Endothelial cell of umbilical vein (primary cell): ENCODE results near the gene AMMECR1L. TPM values are rescaled to one million over a fixed set of nuclear protein-coding genes. Genes with fewer than 3 reads are reported as not detected.

ENCODE experiments used
- BruUV-seq: library from RNA; stranded (reverse); fragments of 400-500 nt; replicated peaks from 2 replicates; lab custom pipeline; 2021; lab: Mats Ljungman, UMichigan
- CTCF ChIA-PET: fragments of 300-600, 350-600 bp; sonication (Branson Sonifier 250); formaldehyde crosslinking; loops from one replicate; lab custom pipeline; 2021; ENCODE audit warnings: antibody characterized with exemption, inconsistent platforms; lab: Charles Lee
- POLR2A ChIA-PET: fragments of 300-600, 350-600 bp; sonication (Branson Sonifier 250); formaldehyde crosslinking; loops from one replicate; lab custom pipeline; 2021; ENCODE audit warnings: antibody characterized with exemption, inconsistent platforms; lab: Charles Lee
- DNase-seq: peaks from one replicate; pipeline ENCODE4 v3.0.0-alpha.2; 2011; ENCODE audit warnings: low read depth, low spot score
- FAIRE-seq: peaks from 2 replicates; lab custom pipeline; 2011; peaks lifted over from hg19 to GRCh38; lab: Jason Lieb, UNC
- H2AFZ ChIP-seq: 2 replicates; pipeline ENCODE4 v1.6.0; 2012; ENCODE audit warnings: low read depth, low read length, control low read depth, inconsistent platforms
- H3K27ac ChIP-seq: 2 replicates; pipeline ENCODE4 v1.5.1; 2011; ENCODE audit warnings: low read depth, mild to moderate bottlenecking, control low read depth, low read length, moderate library complexity; ENCODE audit not compliant: insufficient read depth
- H3K27me3 ChIP-seq, 2 experiments: 2 replicates each; pipeline versions ENCODE4 v1.6.0 to v1.6.1; 2011; ENCODE audit warnings: low read length in 2 of 2, mixed read lengths in 1 of 2; ENCODE audit not compliant: control insufficient read depth in 2 of 2, insufficient read depth in 2 of 2
- H3K36me3 ChIP-seq, 2 experiments: 2 replicates in 1 of 2; 3 replicates in 1 of 2; pipeline ENCODE4 v1.5.1; 2011; ENCODE audit warnings: low read length in 2 of 2, mild to moderate bottlenecking in 1 of 2, moderate library complexity in 1 of 2; ENCODE audit not compliant: control insufficient read depth in 2 of 2, insufficient read depth in 2 of 2; ENCODE audit errors: extremely low read depth in 1 of 2
- H3K4me1 ChIP-seq: 3 replicates; pipeline ENCODE4 v1.5.1; 2011; ENCODE audit warnings: mild to moderate bottlenecking, low read length; ENCODE audit not compliant: control insufficient read depth, insufficient read depth; ENCODE audit errors: extremely low read depth
- H3K4me2 ChIP-seq: 2 replicates; pipeline ENCODE4 v1.6.1; 2011; ENCODE audit warnings: low read length, control low read depth, mixed read lengths; ENCODE audit not compliant: insufficient read depth
- H3K4me3 ChIP-seq, 3 experiments: fragments of 200-600 bp in 1 of 3; sonication (generic), shearing (Covaris generic) in 1 of 3; replicated peaks in 1 of 3; 2 replicates each; pipeline ENCODE4 v1.5.1; 2011 to 2016; ENCODE audit warnings: control low read depth in 3 of 3, low read length in 3 of 3, mild to moderate bottlenecking in 2 of 3, inconsistent platforms in 1 of 3, low read depth in 1 of 3, moderate library complexity in 1 of 3; ENCODE audit not compliant: insufficient read depth in 1 of 3
- H3K79me2 ChIP-seq: 2 replicates; pipeline ENCODE4 v1.6.0; 2012; ENCODE audit warnings: low read length, inconsistent platforms; ENCODE audit not compliant: control insufficient read depth, insufficient read depth
- H3K9ac ChIP-seq: replicated peaks from 2 replicates; pipeline ENCODE3; 2011; ENCODE audit warnings: low read length, control low read depth; ENCODE audit not compliant: insufficient read depth; ENCODE audit errors: extremely low read depth
- H3K9me1 ChIP-seq: replicated peaks from 3 replicates; pipeline ENCODE4 v1.6.0; 2011; ENCODE audit warnings: mild to moderate bottlenecking, low read length; ENCODE audit not compliant: control insufficient read depth, insufficient read depth; ENCODE audit errors: extremely low read depth
- H3K9me3 ChIP-seq: replicated peaks from 2 replicates; pipeline ENCODE4 v1.5.1; 2012; ENCODE audit warnings: low read length, inconsistent platforms; ENCODE audit not compliant: control insufficient read depth, insufficient read depth
- H4K20me1 ChIP-seq: replicated peaks from 2 replicates; pipeline ENCODE3; 2011; ENCODE audit warnings: mild to moderate bottlenecking, low read length; ENCODE audit not compliant: control insufficient read depth, insufficient read depth; ENCODE audit errors: extremely low read depth
- EZH2 ChIP-seq: IDR thresholded peaks from 2 replicates; pipeline ENCODE4 v1.6.1; 2012; ENCODE audit warnings: borderline replicate concordance, low read depth, mild to moderate bottlenecking, moderate library complexity, low read length, inconsistent platforms; ENCODE audit not compliant: severe bottlenecking
- FOS ChIP-seq: IDR thresholded peaks from 2 replicates; pipeline ENCODE4 v1.6.1; 2011; ENCODE audit warnings: mild to moderate bottlenecking, low read length, moderate library complexity, borderline replicate concordance; ENCODE audit not compliant: insufficient read depth
- GATA2 ChIP-seq: IDR thresholded peaks from 2 replicates; pipeline ENCODE4 v1.7.0; 2011; ENCODE audit warnings: low read depth, mild to moderate bottlenecking, moderate library complexity, mixed read lengths, low read length; ENCODE audit not compliant: insufficient read length, insufficient read depth
- JUN ChIP-seq: IDR thresholded peaks from 2 replicates; pipeline ENCODE4 v1.6.1; 2011; ENCODE audit warnings: borderline replicate concordance, low read depth; ENCODE audit not compliant: insufficient read length, insufficient read depth
- MYC ChIP-seq: IDR thresholded peaks from one replicate; pipeline ENCODE4 v1.6.1; 2011; ENCODE audit warnings: mild to moderate bottlenecking, low read depth, low read length
- POLR2A ChIP-seq: IDR thresholded peaks from 2 replicates; pipeline ENCODE4 v1.6.1; 2012; ENCODE audit warnings: low read depth, mild to moderate bottlenecking, control low read depth, low read length
- POLR2AphosphoS5 ChIP-seq: IDR thresholded peaks from 2 replicates; pipeline ENCODE4 v1.6.1; 2012; ENCODE audit warnings: low read depth, mild to moderate bottlenecking, control low read depth, low read length, moderate library complexity; ENCODE audit not compliant: insufficient read depth
- dilution Hi-C: fragments of 300-500 bp; cut with MboI; formaldehyde crosslinking; loops from one replicate; pipeline ENCODE4 v1.15.0; 2019; ENCODE audit warnings: low sequenced_read_pairs; ENCODE audit not compliant: extremely low pct_ligation_motif_present
- intact Hi-C: fragments of 100-400 bp; cut with micrococcal nuclease; formaldehyde crosslinking; loops from one replicate; pipeline ENCODE4 v1.10.0; 2022
- polyA plus RNA-seq, 4 experiments: library from polyadenylated mRNA; depleted of rRNA in 3 of 4; stranded (reverse) in 3 of 4; unstranded in 1 of 4; fragments of >200 nt; gene quantifications; 2 replicates each; pipeline versions ENCODE4 v1.2.1 to v1.2.3, GENCODE V29; 2011 to 2012; ENCODE audit warnings: missing spikeins in 1 of 4
- total RNA-seq: library from RNA; stranded (reverse); gene quantifications from 2 replicates; pipeline ENCODE4 v1.2.3, GENCODE V29; 2021
- TF ChIP-seq, protein P1 (sequence below), 2 donors: IDR thresholded peaks; 1 replicate in 1 of 2; 2 replicates in 1 of 2; pipeline ENCODE4 v1.5.1; 2011; ENCODE audit warnings: low read length in 2 of 2, mild to moderate bottlenecking in 2 of 2, moderate library complexity in 2 of 2, control low read depth in 1 of 2, inconsistent platforms in 1 of 2, low read depth in 1 of 2; ENCODE audit not compliant: insufficient read depth in 1 of 2; ENCODE audit errors: extremely low read depth in 1 of 2
- TF ChIP-seq, protein P2 (sequence below): IDR thresholded peaks from 2 replicates; pipeline ENCODE4 v1.6.1; 2011; ENCODE audit not compliant: insufficient read depth, insufficient read length

The AMMECR1L gene
- total and polyA plus RNA-seq, 2 donors (not counting 3 experiments of a cell fraction or from before 2014, with no cell fraction given) = 14.8 to 20.7 TPM

DNA sequence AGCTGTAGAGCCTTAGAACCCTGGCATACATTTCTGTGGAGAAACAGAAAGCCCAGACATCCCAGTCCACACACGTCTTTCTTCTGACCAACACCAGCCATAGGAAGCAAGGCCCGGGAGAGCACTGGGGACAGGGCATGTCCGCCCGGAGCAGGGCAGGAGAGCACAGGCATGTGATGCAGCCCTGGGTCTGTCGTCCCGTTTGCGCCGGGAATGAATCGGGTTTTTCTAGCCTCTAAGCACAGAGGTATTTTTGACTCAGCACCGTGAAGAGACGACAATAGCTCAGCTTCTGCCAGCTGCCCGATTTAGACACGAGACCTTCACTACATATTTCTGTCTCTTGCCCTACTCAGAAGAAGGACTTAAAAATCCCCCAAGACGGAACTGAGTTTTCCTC lies 7.3 kb upstream of the AMMECR1L start:
- Histone ChIP-seq H3K9me3 (no peaks in the 10 kb centered on the region), H3K27me3 (peaks cover 0 to 3% of the 10 kb centered on the region in 2 experiments), H3K4me1 (peaks cover 3% of the 10 kb centered on the region), H3K4me2 (no peak overlapping the region), H3K9ac (no peak overlapping the region), H3K4me3 (no peak overlapping the region), H2AFZ (no peak overlapping the region), H3K9me1 (no peaks in the 10 kb centered on the region), H3K36me3 (no peaks in the 10 kb centered on the region), H3K79me2 (peaks cover under 1% of the 10 kb centered on the region), H4K20me1 (no peaks in the 10 kb centered on the region), H3K27ac (no peak overlapping the region)
- dilution Hi-C loops = no loop called here
- ChIA-PET CTCF (no interaction called here), POLR2A (no interaction called here)
- TF ChIP-seq, protein P1, sequence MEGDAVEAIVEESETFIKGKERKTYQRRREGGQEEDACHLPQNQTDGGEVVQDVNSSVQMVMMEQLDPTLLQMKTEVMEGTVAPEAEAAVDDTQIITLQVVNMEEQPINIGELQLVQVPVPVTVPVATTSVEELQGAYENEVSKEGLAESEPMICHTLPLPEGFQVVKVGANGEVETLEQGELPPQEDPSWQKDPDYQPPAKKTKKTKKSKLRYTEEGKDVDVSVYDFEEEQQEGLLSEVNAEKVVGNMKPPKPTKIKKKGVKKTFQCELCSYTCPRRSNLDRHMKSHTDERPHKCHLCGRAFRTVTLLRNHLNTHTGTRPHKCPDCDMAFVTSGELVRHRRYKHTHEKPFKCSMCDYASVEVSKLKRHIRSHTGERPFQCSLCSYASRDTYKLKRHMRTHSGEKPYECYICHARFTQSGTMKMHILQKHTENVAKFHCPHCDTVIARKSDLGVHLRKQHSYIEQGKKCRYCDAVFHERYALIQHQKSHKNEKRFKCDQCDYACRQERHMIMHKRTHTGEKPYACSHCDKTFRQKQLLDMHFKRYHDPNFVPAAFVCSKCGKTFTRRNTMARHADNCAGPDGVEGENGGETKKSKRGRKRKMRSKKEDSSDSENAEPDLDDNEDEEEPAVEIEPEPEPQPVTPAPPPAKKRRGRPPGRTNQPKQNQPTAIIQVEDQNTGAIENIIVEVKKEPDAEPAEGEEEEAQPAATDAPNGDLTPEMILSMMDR (IDR thresholded peaks at IDR 0.05; ENCODE audit: extremely low read depth in 1 of 2, insufficient read depth in 1 of 2, low read depth in 1 of 2, low read length in 2 of 2) = no peak
- TF ChIP-seq FOS = no peak
- TF ChIP-seq, protein P2, sequence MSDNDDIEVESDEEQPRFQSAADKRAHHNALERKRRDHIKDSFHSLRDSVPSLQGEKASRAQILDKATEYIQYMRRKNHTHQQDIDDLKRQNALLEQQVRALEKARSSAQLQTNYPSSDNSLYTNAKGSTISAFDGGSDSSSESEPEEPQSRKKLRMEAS = no peak
- no peak for TF ChIP-seq POLR2A
- no peak for TF ChIP-seq POLR2AphosphoS5
- TF ChIP-seq JUN = no peak
- no peak for TF ChIP-seq GATA2
- no peak for TF ChIP-seq MYC
- TF ChIP-seq EZH2 = no peak
- FAIRE-seq (no peak), DNase-seq (no peak)
- no TSS peak for BruUV-seq
- intact Hi-C loops = no loop called here
